ENCODE measurements around the gene SLC25A26.
"Not testable (repeated sequence)": the region's sequence is repeated elsewhere in the genome, so short reads cannot be mapped to it uniquely, and the experiment has no call there.

SLC25A26 gene

GRCh38 chr3:66215106-66215505 lies 5.7 kb upstream of the SLC25A26 start:
- DNase-seq (ENCODE audit: low read depth), result no peak
- TF ChIP-seq CTCF (IDR thresholded peaks at IDR 0.05; ENCODE audit: control insufficient read depth, insufficient read depth, low read depth, low read length, missing control alignments), result no peak
- H3K4me3 ChIP-seq (ENCODE audit: control insufficient read depth, low read depth, low read length), result no peak overlapping the region

- peak overlapping the region; percentile 85; the same call in 1 of the 2 replicates for H3K4me3 ChIP-seq (ENCODE audit: control insufficient read depth, low read depth, low read length)
- no peak for TF ChIP-seq CTCF (IDR thresholded peaks at IDR 0.05; ENCODE audit: control insufficient read depth, insufficient read depth, low read depth, low read length, missing control alignments)
- DNase-seq (ENCODE audit: low read depth), result no peak
These were observed 735 bp upstream of the SLC25A26 start for GRCh38 chr3:66220066-66220465.

GRCh38 chr3:66224220-66224619 lies 3.4 kb downstream of the SLC25A26 start:
- H3K4me3 ChIP-seq (ENCODE audit: control insufficient read depth, low read depth, low read length), result no peak overlapping the region
- no peak for DNase-seq (ENCODE audit: low read depth)
- TF ChIP-seq CTCF (IDR thresholded peaks at IDR 0.05; ENCODE audit: control insufficient read depth, insufficient read depth, low read depth, low read length, missing control alignments), result no peak

GRCh38 chr3:66226093-66226492 lies 5.3 kb downstream of the SLC25A26 start:
- not testable (repeated sequence) for H3K4me3 ChIP-seq (ENCODE audit: control insufficient read depth, low read depth, low read length)

GRCh38 chr3:66227051-66227450 lies 6.2 kb downstream of the SLC25A26 start:
- no peak overlapping the region for H3K4me3 ChIP-seq (ENCODE audit: control insufficient read depth, low read depth, low read length)
- DNase-seq (ENCODE audit: low read depth), result no peak
- TF ChIP-seq CTCF (IDR thresholded peaks at IDR 0.05; ENCODE audit: control insufficient read depth, insufficient read depth, low read depth, low read length, missing control alignments), result no peak

More at GRCh38 chr3:66226093-66226492, 5.3 kb downstream of the SLC25A26 start:
- DNase-seq (ENCODE audit: low read depth), result not testable (repeated sequence)

- TF ChIP-seq CTCF (IDR thresholded peaks at IDR 0.05; ENCODE audit: control insufficient read depth, insufficient read depth, low read depth, low read length, missing control alignments), result no peak
- no peak for DNase-seq (ENCODE audit: low read depth)
- no peak overlapping the region for H3K4me3 ChIP-seq (ENCODE audit: control insufficient read depth, low read depth, low read length)
These were observed 7.1 kb downstream of the SLC25A26 start for GRCh38 chr3:66227915-66228314.

GRCh38 chr3:66228707-66229106 lies 7.9 kb downstream of the SLC25A26 start:
- no peak for DNase-seq (ENCODE audit: low read depth)
- H3K4me3 ChIP-seq (ENCODE audit: control insufficient read depth, low read depth, low read length), result no peak overlapping the region
- TF ChIP-seq CTCF (IDR thresholded peaks at IDR 0.05; ENCODE audit: control insufficient read depth, insufficient read depth, low read depth, low read length, missing control alignments), result no peak

All from AG09309 (cell line).